ENCODE measurements around the gene NDOR1.

NDOR1 gene

DNA sequence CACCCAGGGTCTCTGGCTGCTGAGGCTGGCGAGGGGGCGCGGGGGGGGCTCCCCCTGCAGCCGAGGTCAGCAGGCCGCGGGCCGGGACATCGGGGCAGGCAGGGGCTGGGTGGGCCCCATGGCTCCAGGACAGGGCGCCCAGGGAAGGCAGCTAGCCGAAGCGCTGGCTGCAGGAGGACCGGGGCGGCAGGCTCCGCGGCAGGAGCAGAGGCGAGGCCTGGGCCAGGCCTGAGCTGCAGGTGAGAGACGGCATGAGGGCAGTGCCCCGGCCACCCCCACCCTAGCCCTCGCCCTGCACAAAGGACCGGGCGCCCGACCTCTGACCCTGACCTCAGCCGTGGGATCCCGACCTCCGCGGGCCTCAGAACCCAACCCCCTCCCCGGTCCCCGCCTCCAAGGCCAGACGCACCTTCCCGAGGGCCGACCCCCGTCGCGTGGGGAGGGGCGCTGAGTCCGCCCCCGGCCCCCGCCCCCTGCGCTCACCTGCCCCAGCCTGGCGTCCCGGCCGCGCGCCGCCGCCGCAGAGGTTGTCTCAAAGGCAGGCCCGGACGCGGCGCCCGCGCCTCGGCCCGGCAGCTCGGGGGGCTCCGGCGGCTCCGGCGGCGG lies 16.1 kb downstream of the NDOR1 start:
- no peak for DNase-seq

- no peak for DNase-seq
Observed at GRCh38 chr9:137222190-137223077, 16.9 kb downstream of the NDOR1 start, which contains the start of gene RNF208. RNF208 (minus strand) TSS chr9:137222240; CDS start chr9:137221212, 1,028 bp downstream.

DNA sequence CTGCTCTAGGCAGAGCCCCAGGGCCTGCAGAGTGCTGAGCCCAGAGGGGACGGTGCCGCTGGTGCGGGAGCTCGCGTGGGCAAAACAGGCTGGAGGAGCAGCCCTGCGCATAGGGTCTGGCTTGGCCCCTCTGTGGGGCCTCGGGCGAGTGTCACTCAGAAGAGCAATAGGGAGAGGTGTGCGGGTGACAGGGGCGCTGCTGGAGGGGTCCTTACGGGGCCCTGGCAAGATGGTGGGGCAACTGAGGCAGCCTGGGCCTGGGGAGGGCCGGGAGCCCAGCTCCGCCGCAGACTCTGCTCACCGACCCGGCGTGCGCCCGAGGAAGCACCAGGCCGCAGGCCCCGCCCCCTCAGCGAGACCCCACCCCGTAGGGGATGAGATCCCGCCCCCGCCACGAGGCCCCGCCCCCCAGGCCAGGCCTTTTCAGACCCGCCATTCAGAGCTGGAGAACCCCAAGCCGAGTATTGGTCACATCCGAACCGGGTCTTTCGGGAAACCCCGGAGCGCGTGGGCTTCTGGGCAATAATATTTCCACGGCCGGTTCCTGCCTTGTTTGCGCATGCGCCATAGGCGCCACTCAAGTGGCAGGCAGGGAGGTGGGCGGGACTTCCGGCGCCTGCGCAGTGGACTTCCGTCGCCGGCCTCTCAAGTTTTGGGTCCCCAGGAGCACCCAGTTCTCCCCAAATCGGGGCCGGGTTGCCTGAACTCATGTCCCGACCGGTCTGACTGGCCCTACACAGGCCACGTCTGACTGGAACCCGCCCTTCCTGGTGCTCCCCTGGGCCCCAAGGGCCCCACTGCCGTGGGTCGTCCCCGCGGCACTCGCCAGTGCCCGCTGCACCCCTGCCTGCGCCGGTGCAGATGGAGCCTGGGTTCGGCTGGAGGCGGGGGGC lies 17.8 kb downstream of the NDOR1 start:
- DNase-seq, result peak; percentile 87

- DNase-seq, result no peak
Observed at GRCh38 chr9:137224830-137225694, 19.6 kb downstream of the NDOR1 start, which contains the start of gene CYSRT1. CYSRT1 (plus strand) TSS chr9:137225174; CDS start chr9:137225622, 448 bp downstream.

DNA sequence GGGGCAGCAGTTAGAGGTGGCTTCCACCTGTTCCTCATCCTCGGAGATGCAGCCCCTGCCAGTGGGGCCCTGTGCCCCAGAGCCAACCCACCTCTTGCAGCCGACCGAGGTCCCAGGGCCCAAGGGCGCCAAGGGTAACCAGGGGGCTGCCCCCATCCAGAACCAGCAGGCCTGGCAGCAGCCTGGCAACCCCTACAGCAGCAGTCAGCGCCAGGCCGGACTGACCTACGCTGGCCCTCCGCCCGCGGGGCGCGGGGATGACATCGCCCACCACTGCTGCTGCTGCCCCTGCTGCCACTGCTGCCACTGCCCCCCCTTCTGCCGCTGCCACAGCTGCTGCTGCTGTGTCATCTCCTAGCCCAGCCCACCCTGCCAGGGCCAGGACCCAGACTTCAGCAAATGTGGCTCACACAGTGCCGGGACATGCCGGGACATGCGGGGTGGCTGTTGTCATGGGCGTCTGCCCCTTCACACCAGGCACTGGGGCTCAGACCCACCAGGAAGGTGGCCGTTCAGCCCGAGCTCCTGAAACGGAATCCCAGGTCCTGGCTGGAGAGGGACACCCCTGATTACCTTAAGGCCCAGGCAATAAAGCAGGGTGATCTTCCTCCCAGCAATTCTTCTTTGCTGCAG lies 20.3 kb downstream of the NDOR1 start:
- no peak for DNase-seq

GRCh38 chr9:137226338-137227053 lies 21.0 kb downstream of the NDOR1 start:
- DNase-seq, result no peak

DNA sequence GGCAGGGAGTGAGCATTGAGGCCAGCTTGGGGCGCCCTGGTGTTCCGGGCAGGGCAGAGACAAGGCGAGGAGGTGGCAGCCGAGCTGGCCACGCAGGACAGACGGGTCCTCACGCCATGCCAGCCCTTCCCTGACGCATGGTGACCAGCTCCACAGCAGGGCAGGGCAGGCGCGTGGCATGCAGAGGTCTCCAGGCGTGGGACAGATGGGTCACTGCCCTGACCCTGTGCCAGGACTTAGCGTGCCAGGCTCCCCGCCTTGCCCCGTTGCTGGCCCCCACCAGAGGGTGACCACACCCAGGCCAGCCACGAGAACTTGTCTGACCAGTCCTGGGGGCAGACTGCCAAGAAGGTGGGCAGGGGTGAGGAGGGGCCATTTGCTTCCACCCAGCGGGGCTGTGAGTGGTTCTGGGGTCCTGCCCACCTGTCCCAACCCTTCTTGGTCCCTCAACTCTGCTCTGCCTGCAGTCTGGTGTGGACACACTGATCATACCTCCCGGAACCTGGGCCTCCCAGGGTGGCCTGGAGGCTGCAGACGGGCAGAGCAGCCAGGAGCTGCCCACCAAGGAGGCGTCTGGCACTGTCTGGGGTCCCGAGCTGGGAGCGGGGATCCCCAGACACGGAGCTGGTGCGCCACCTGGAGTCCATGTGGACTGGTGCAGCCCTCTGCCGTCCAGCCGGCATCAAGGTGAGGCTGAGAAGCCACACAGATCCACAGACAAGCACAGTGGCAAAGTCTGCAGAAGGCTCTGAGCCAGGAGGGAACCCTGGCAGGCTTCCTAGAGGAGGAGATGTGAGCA lies 21.8 kb downstream of the NDOR1 start, which contains the start of gene RNF224:
RNF224 (plus strand) TSS at position 449 of the 799 bp plus-strand sequence. CDS start 834 bp downstream, outside the sequence.
- peak; percentile 36 for DNase-seq

GRCh38 chr9:137227853-137228505 lies 22.5 kb downstream of the NDOR1 start:
- DNase-seq, result no peak

- DNase-seq, result no peak
Observed at GRCh38 chr9:137228506-137228967, 23.0 kb downstream of the NDOR1 start.

GRCh38 chr9:137228968-137229896 lies 23.7 kb downstream of the NDOR1 start:
- DNase-seq, result no peak

DNA sequence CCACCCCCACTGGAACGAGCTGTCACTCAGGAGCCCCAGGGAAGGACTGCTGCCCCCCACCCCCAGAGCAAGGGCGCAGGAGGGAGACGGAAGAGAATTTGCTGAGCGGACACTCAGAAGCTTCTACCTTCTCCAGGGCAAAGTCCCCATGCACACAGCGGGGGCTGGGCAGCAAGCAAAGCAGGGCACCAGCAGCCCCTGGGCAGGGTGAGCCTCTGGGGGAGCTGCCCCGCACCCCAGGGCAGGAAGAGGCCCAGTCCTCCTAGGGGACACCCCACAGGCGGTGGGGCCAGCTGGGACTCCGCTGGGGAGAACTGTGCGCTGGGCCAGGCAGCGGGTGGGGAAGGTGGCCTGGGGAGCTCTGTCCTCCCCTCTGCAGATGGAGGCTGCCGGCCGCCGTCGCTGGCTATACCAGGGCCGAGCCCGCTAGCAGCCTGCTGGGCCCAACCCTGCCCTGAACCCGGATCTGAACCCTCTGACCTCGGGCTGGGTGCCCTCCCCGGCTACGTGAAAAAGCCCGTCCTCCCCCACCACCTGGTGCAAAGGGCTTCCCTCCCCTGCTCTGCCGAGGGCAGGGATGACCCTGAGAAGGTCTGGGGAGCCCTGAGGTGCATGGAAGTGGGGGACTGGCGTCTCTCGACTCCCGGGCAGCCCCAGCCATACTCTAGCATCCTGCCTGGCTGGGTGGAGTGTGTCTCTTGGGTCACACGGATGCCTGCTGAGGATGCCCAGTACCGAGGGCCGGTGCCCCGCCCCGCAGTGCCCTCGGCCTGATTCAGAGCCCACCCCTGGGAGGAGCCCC lies 24.6 kb downstream of the NDOR1 start:
- DNase-seq, result no peak

DNA sequence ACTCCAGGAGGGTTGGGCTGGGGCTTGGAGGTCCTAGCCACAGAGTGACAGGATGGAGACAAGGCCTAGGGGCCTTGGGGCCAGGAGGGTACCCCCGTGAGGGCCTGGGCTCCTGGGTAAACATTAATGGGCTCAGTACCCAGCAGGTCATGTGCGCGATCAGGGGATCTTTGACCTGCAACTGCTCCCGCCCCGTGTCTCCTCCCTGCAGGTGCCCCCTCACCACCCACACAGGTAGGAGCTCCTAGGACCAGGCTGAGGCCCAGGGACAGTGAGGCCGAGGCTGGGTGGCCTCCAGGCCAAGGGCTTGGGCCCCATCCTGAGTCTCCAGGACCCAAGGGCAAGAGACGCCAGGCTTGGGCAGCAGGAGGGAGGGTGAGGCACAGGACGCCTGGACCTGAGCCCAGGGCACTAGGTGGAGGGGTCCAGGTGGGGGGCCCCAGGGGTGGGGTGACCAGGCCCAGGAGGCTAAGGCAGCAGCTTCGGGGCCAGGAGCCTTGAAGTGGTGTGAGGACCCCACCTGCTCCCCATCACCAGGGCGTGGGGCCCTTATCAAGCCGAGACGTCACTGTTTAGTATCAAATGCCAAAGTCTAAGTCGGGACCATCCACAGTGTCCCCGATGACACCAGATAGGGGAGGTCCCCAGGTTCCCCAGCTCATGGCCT lies 25.3 kb downstream of the NDOR1 start, which contains the start of gene SLC34A3:
SLC34A3 (plus strand) TSS at position 197 of the 667 bp plus-strand sequence. CDS start 802 bp downstream, outside the sequence.
- no peak for DNase-seq

- DNase-seq, result no peak
Observed at GRCh38 chr9:137231372-137232039, 26.0 kb downstream of the NDOR1 start.

GRCh38 chr9:137232101-137232500 lies 26.6 kb downstream of the NDOR1 start:
- no peak for DNase-seq

- no peak for DNase-seq
Observed at GRCh38 chr9:137232510-137232909, 27.0 kb downstream of the NDOR1 start.

Data from DMS 273 treated with DMSO at 0.1 percent for 48 hours (cell line).